SU-DHL-6 (cell line): ENCODE data around the gene TCF12.

Experiments used
- EZH2phosphoT487 ChIP-seq: fragments of 200-600 bp; sonication (generic), shearing (Covaris generic); conservative IDR thresholded peaks from 2 replicates; pipeline ENCODE4 v1.6.1; 2018; ENCODE audit warnings: mild to moderate bottlenecking, antibody characterized with exemption, low read length, moderate library complexity, mixed read lengths
- TF ChIP-seq, protein P1 (sequence below): fragments of 200-600 bp; sonication (generic); IDR thresholded peaks from one replicate; pipeline ENCODE4 v1.5.1; 2017; ENCODE audit warnings: antibody characterized with exemption, mild to moderate bottlenecking, low read length, moderate library complexity; ENCODE audit not compliant: insufficient read depth, poor library complexity, severe bottlenecking

DNA sequence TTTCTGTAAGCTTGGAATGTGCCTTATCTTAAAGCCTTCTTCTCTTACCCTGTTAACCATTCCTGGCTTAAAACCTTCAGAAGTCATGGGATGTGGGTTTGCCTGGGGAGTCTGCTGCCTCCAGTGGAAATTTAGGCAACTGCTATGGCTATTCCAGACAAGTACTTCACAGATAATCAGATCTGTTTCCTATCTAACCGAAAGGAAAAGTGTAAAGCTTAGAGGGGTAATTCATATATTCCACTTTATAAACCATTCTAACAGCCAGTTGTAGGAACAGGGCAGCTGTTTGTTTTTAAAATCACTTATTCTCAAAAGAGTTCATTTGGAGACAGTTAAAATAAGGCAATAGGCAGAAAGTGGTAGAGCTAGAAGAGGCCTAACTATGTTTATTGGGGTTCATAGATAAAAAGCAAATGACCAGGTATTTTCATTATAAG lies 219.9 kb downstream of the TCF12 start:
- TF ChIP-seq, protein P1, sequence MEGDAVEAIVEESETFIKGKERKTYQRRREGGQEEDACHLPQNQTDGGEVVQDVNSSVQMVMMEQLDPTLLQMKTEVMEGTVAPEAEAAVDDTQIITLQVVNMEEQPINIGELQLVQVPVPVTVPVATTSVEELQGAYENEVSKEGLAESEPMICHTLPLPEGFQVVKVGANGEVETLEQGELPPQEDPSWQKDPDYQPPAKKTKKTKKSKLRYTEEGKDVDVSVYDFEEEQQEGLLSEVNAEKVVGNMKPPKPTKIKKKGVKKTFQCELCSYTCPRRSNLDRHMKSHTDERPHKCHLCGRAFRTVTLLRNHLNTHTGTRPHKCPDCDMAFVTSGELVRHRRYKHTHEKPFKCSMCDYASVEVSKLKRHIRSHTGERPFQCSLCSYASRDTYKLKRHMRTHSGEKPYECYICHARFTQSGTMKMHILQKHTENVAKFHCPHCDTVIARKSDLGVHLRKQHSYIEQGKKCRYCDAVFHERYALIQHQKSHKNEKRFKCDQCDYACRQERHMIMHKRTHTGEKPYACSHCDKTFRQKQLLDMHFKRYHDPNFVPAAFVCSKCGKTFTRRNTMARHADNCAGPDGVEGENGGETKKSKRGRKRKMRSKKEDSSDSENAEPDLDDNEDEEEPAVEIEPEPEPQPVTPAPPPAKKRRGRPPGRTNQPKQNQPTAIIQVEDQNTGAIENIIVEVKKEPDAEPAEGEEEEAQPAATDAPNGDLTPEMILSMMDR: peak; percentile 18
- no peak for TF ChIP-seq EZH2phosphoT487
